ENCODE results near the gene FOXL2NB.

DNA sequence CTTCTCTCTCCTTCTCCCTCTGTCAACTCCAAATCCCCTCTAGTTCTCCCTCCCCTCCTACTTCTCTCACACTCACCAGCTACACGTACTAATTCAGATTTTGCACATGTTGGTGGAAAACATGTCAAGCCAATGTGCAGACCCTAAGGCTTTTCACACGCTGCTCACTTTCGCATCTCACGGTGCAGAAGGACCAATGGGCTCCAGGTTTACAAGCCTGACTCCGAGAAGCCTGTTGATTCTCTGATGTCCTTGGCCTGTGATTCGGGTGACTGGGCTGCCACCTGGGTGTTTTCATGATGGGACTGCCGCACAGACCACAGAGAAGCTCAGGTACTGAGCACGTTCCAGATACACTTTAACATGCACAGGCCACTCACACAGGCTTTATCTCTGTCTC is 3.7 kb downstream of the FOXL2NB start:
- TF ChIP-seq, protein P1, sequence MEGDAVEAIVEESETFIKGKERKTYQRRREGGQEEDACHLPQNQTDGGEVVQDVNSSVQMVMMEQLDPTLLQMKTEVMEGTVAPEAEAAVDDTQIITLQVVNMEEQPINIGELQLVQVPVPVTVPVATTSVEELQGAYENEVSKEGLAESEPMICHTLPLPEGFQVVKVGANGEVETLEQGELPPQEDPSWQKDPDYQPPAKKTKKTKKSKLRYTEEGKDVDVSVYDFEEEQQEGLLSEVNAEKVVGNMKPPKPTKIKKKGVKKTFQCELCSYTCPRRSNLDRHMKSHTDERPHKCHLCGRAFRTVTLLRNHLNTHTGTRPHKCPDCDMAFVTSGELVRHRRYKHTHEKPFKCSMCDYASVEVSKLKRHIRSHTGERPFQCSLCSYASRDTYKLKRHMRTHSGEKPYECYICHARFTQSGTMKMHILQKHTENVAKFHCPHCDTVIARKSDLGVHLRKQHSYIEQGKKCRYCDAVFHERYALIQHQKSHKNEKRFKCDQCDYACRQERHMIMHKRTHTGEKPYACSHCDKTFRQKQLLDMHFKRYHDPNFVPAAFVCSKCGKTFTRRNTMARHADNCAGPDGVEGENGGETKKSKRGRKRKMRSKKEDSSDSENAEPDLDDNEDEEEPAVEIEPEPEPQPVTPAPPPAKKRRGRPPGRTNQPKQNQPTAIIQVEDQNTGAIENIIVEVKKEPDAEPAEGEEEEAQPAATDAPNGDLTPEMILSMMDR (IDR thresholded peaks at IDR 0.05), result no peak
- TF ChIP-seq ZFX (IDR thresholded peaks at IDR 0.05; ENCODE audit: borderline replicate concordance), result no peak

All from 22Rv1 (cell line).